Measurements from ENCODE around the gene CXCL14.

The CXCL14 gene, protein sequence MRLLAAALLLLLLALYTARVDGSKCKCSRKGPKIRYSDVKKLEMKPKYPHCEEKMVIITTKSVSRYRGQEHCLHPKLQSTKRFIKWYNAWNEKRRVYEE

GRCh38 chr5:135578685-135579341 lies at the start of gene CXCL14:
Gene CXCL14 (minus strand): TSS chr5:135578991. CDS start chr5:135578778, 213 bp downstream.
- DNase-seq, result peak; percentile 89

- DNase-seq, result peak; percentile 22
Measured at GRCh38 chr5:135626636-135627035, 47.8 kb upstream of the CXCL14 start.

GRCh38 chr5:135625961-135626360 lies 47.2 kb upstream of the CXCL14 start:
- DNase-seq, result peak; percentile 37

- DNase-seq, result peak; percentile 17
Measured at GRCh38 chr5:135625486-135625885, 46.7 kb upstream of the CXCL14 start.

DNA sequence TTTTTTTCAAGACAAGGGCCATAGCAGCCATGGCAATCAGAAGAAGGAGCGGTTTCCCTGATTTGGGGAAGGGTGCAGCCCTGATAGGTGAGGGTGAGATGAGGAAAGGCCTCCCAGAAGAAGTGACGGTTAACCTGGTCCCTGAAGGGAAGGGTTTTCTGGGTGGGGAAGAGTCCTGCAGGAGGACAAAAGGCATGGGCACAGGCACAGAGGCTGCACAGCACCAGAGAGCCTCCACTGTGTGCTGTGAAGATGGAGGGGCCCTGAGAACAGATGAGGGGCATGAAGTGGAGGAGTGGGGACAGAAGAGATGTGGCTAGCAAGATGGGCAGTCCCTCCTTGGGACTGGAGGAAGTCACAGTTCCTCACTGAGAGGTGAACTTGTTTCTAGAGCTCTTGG lies 46.3 kb upstream of the CXCL14 start:
- peak; percentile 22 for DNase-seq

DNA sequence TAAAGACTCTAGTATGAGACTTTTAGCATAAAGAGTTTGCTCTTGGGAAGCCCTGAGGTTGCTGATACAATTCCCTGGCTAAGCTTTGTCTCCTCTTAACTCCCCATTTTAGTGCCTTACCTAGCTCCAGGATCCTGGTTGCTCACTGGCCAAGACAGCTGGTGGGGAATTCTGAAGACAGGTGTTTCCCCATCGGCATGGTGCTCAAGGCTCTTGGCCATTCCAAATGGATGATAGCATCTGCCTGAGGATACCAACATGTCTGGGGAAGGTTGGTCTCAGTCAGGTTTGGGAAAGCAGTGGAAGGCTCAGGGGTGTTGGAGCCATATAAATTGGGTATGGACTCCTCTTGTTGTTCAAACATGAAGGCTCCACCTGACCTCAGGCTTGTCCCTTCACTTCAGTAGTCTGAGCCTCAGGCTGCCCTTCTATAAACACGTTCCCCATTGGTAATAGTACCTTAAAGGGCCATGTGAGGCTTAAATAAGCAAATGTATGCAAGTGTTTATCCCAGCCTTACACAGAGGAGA lies 44.5 kb upstream of the CXCL14 start:
- DNase-seq, result peak; percentile 29

DNA sequence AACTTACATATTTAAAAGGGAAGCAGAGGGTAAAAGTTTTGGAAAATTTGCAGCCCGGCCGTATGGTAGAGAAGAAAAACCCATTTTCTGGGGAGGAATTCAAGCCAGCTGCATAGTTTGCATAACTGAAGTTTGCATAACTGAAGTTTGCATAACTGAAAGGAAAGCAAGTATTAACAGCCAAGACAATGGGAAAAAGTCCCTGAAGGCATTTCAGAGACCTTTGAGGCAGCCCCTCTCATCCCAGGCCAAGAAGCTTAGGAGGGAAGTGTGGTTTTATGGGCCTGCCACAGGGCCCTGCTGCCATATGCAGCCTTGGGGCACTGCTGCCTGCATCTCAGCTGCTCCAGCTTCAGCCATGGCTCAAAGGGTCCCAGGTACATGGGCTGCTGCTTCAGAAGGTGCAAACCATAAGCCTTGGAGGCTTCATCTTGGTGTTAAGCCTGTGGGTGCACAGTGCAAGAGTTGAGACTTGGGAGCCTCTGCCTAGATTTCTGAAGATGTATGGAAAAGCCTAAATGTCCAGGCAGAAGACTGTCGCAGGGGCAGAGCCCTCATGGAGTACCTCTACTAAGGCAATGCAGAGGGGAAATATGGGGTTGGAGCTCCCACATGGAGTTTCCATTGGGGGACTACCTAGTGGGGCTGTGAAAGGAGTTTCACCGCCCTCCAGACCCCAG lies 36.9 kb upstream of the CXCL14 start:
- DNase-seq, result peak; percentile 42

DNA sequence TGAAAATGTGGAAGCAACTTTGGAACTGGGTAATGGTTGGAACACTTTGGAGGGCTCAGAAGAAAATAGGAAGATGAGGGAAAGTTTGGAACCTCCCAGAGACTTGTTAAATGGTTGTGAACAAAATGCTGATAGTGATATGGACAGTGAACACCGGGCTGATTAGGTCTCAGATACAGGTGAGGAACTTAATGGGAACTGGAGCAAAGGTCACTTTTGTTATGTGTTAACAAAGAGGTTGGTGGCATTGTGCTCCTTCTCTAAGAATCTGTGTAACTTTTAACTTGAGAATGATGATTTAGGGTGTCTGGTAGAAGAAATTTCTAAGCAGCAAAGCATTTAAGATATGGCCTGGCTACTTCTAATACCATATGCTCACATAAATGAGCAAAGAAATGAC lies 36.4 kb upstream of the CXCL14 start:
- DNase-seq, result peak; percentile 9

- peak; percentile 37 for DNase-seq
Measured at GRCh38 chr5:135609981-135610380, 31.2 kb upstream of the CXCL14 start.

DNA sequence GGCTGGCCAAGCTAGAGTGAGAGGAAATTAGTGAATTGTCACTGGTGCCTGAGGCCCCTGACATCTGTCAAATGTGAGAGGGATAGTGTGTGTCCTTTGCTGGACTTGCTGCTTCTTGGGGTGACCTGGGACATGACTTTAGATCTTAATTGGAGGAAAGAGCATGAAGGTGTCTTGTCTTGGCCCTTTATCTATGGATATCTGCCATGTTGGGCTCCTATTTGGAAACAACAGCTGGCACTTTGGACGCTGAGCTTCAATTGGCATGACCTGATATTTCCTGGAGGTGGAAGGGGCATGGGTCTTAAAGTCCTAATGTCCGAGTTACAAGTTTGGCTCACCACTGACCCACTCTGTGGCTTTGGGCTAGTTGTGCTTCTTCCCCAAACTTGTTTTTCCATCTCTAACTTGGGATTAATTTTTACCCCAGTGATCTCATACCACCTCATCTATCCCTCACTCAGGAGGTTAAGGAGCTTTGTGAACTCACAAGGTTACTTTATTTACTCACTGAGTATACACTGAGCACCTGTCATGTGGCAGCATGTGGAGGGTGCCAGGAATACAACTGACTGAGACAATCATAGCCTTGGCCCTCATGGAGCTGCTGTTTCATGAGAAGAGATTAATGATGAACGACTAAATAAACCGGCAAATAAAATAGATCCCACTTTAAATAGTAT lies 30.1 kb upstream of the CXCL14 start:
- DNase-seq, result peak; percentile 15

- peak; percentile 26 for DNase-seq
Measured at GRCh38 chr5:135608361-135608760, 29.6 kb upstream of the CXCL14 start.

GRCh38 chr5:135606431-135606830 lies 27.6 kb upstream of the CXCL14 start:
- DNase-seq, result peak; percentile 45

DNA sequence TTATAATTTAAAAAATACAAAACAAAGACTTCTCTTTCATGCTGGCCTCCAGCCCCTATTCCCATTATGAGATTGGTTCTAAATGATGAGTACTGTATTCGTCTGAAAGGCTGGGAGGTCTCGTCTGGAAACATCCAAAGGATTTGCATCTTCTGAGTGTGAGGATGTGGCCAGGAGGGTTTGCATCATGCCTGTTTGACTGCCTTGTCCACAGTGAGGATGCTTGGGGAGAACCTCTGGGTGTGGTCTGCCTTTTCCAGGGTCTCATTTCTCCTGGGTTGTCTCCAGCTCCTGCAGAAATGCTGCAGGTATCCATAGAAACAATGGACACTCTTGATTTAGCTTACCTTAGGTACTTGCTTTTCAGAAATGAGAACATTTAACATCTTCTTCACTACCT lies 26.4 kb upstream of the CXCL14 start:
- DNase-seq, result peak; percentile 38

GRCh38 chr5:135604056-135604455 lies 25.3 kb upstream of the CXCL14 start:
- peak; percentile 46 for DNase-seq

- DNase-seq, result peak; percentile 95
Measured at GRCh38 chr5:135602882-135603721, 24.3 kb upstream of the CXCL14 start.

GRCh38 chr5:135601466-135601865 lies 22.7 kb upstream of the CXCL14 start:
- DNase-seq, result peak; percentile 38

DNA sequence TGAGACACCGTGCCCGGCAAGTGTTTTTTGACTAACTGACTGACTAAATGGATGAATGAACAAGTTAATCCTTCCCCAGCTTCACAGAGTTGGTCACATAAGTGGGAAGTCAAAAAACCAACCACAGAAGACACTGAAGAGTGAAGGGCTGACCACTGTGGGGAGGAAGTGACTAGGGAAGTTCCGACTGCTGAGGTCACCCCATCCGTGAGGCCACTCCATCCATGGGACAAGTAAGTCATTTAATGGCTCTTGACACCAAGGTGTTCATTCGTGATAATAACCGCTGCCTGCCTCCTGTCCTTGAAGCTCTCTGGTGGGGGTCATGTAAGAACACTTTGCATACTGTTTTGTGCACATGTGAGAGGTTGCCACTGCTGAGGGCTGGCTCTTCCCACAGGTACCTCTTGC lies 22.2 kb upstream of the CXCL14 start:
- peak; percentile 37 for DNase-seq

GRCh38 chr5:135600152-135600570 lies 21.4 kb upstream of the CXCL14 start:
- DNase-seq, result peak; percentile 19

- peak; percentile 38 for DNase-seq
Measured at GRCh38 chr5:135599421-135600151, 20.8 kb upstream of the CXCL14 start.

- peak; percentile 61 for DNase-seq
Measured at GRCh38 chr5:135598691-135599395, 20.1 kb upstream of the CXCL14 start.

DNA sequence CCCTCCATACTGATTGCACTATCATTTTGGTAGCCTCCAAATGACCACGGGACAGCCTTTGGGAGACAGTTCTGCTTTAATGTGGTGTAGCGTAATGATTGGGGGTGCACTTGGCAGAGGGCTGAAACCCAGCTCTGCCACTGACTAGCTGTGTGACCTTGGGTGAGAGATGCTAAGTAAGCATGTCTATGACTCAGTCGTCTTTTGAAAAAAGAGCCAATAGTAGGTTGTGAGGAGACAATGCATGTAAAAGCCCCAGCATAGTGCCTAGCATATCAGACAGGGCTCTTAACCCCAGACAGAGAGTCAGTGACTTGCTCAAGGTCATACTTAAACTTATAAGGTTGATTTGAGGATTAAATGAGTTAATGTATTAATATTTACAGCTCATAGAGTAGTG lies 18.0 kb upstream of the CXCL14 start:
- peak; percentile 16 for DNase-seq
